HEK293 (cell line): ENCODE results near the gene AGPAT1.

Source experiments
- CTCF ChIA-PET: fragments of 350-600 bp; formaldehyde crosslinking; extraction: SDS; loops from one replicate; lab custom pipeline; 2021; ENCODE audit warnings: antibody characterized with exemption; lab: Yijun Ruan, JAX
- POLR2A ChIA-PET: fragments of 300-600 bp; formaldehyde crosslinking; extraction: SDS; loops from one replicate; lab custom pipeline; 2020; ENCODE audit warnings: antibody characterized with exemption, inconsistent platforms; lab: Yijun Ruan, JAX
- H3K27ac ChIP-seq: fragments of 200-500 bp; sonication (Bioruptor generic); 2 replicates; pipeline ENCODE4 v1.5.1; 2014; ENCODE audit warnings: low read depth, low read length, control low read depth, inconsistent platforms; ENCODE audit errors: extremely low read depth
- H3K36me3 ChIP-seq, 2 experiments: fragments of 200-500 bp in 1 of 2; sonication (Bioruptor generic) in 1 of 2; 1 replicate in 1 of 2; 2 replicates in 1 of 2; pipeline ENCODE4 v1.5.1; 2014 to 2017; ENCODE audit warnings: inconsistent platforms in 2 of 2, low read length in 2 of 2; ENCODE audit not compliant: control insufficient read depth in 2 of 2, insufficient read depth in 1 of 2
- H3K4me1 ChIP-seq: fragments of 200-500 bp; sonication (Bioruptor generic); 2 replicates; pipeline ENCODE4 v1.5.1; 2014; ENCODE audit warnings: mild to moderate bottlenecking, low read length, inconsistent platforms; ENCODE audit not compliant: control insufficient read depth, insufficient read depth
- H3K4me3 ChIP-seq: 2 replicates; pipeline ENCODE4 v1.5.1; 2011; ENCODE audit warnings: low read depth, mild to moderate bottlenecking, control low read depth, low read length, moderate library complexity
- H3K9me3 ChIP-seq: fragments of 200-500 bp; sonication (Bioruptor generic); 2 replicates; pipeline ENCODE4 v1.5.1; 2014; ENCODE audit warnings: low read depth, low read length, inconsistent platforms; ENCODE audit not compliant: control insufficient read depth, insufficient read depth
- EGR2 ChIP-seq: fragments of 450-650 bp; formaldehyde crosslinking; IDR thresholded peaks from 2 replicates; pipeline ENCODE4 v1.5.1; 2016; ENCODE audit warnings: low read depth, missing biosample characterization, missing genetic modification characterization
- GLIS1 ChIP-seq: fragments of 450-650 bp; formaldehyde crosslinking; IDR thresholded peaks from 2 replicates; pipeline ENCODE4 v1.5.1; 2016; ENCODE audit warnings: missing biosample characterization, missing genetic modification characterization
- KLF1 ChIP-seq: fragments of 450-650 bp; formaldehyde crosslinking; IDR thresholded peaks from 2 replicates; pipeline ENCODE4 v1.5.1; 2016; ENCODE audit warnings: missing biosample characterization, missing genetic modification characterization
- SCRT2 ChIP-seq: fragments of 450-650 bp; formaldehyde crosslinking; IDR thresholded peaks from 2 replicates; pipeline ENCODE4 v1.5.1; 2016; ENCODE audit warnings: missing biosample characterization, missing genetic modification characterization
- SETDB1 ChIP-seq: IDR thresholded peaks from one replicate; pipeline ENCODE4 v1.6.1; 2017; ENCODE audit warnings: mild to moderate bottlenecking, low read length, moderate library complexity, mixed read lengths; ENCODE audit not compliant: insufficient read length
- SP3 ChIP-seq: fragments of 450-650 bp; formaldehyde crosslinking; IDR thresholded peaks from 2 replicates; pipeline ENCODE4 v1.5.1; 2016; ENCODE audit warnings: missing biosample characterization, missing genetic modification characterization
- TRIM28 ChIP-seq: IDR thresholded peaks from 2 replicates; pipeline ENCODE4 v1.6.1; 2011; ENCODE audit warnings: low read length, control low read depth, borderline replicate concordance
- ZBTB8A ChIP-seq: fragments of 450-650 bp; formaldehyde crosslinking; IDR thresholded peaks from 2 replicates; pipeline ENCODE4 v1.5.1; 2016; ENCODE audit warnings: missing biosample characterization, missing genetic modification characterization
- ZFHX2 ChIP-seq: fragments of 450-650 bp; formaldehyde crosslinking; conservative IDR thresholded peaks from 2 replicates; pipeline ENCODE4 v1.5.1; 2016; ENCODE audit warnings: missing biosample characterization, missing genetic modification characterization
- ZNF114 ChIP-seq: fragments of 450-650 bp; formaldehyde crosslinking; IDR thresholded peaks from 2 replicates; pipeline ENCODE4 v1.5.0; 2017; ENCODE audit warnings: missing biosample characterization, missing genetic modification characterization
- ZNF155 ChIP-seq: fragments of 450-650 bp; formaldehyde crosslinking; IDR thresholded peaks from 2 replicates; pipeline ENCODE4 v1.5.1; 2016; ENCODE audit warnings: missing biosample characterization, missing genetic modification characterization
- ZNF157 ChIP-seq: fragments of 450-650 bp; formaldehyde crosslinking; IDR thresholded peaks from 2 replicates; pipeline ENCODE4 v1.5.1; 2016; ENCODE audit warnings: missing biosample characterization, missing genetic modification characterization
- ZNF169 ChIP-seq: fragments of 450-650 bp; formaldehyde crosslinking; IDR thresholded peaks from 2 replicates; pipeline ENCODE4 v1.5.1; 2016; ENCODE audit warnings: missing biosample characterization, missing genetic modification characterization
- ZNF239 ChIP-seq: fragments of 450-650 bp; formaldehyde crosslinking; IDR thresholded peaks from 2 replicates; pipeline ENCODE4 v1.5.1; 2016; ENCODE audit warnings: missing biosample characterization, missing genetic modification characterization
- ZNF266 ChIP-seq: fragments of 450-650 bp; formaldehyde crosslinking; IDR thresholded peaks from 2 replicates; pipeline ENCODE4 v1.5.1; 2016; ENCODE audit warnings: missing biosample characterization, missing genetic modification characterization, low read depth
- ZNF426 ChIP-seq: fragments of 450-650 bp; formaldehyde crosslinking; IDR thresholded peaks from 2 replicates; pipeline ENCODE4 v1.5.1; 2017; ENCODE audit warnings: missing biosample characterization, missing genetic modification characterization, mild to moderate bottlenecking, inconsistent platforms, moderate library complexity
- ZNF48 ChIP-seq: fragments of 450-650 bp; formaldehyde crosslinking; IDR thresholded peaks from 2 replicates; pipeline ENCODE4 v1.5.1; 2016; ENCODE audit warnings: missing biosample characterization, missing genetic modification characterization
- ZNF549 ChIP-seq: fragments of 450-650 bp; IDR thresholded peaks from 2 replicates; pipeline ENCODE4 v1.5.1; 2018; ENCODE audit warnings: missing biosample characterization, missing genetic modification characterization, mild to moderate bottlenecking, inconsistent platforms, moderate library complexity
- ZNF555 ChIP-seq: fragments of 450-650 bp; formaldehyde crosslinking; conservative IDR thresholded peaks from 2 replicates; pipeline ENCODE4 v1.5.1; 2017; ENCODE audit warnings: missing biosample characterization, mild to moderate bottlenecking, missing genetic modification characterization, inconsistent platforms
- ZNF670 ChIP-seq: fragments of 450-650 bp; formaldehyde crosslinking; IDR thresholded peaks from 2 replicates; pipeline ENCODE4 v1.5.1; 2016; ENCODE audit warnings: missing biosample characterization, missing genetic modification characterization, low read depth
- ZSCAN30 ChIP-seq: fragments of 450-650 bp; IDR thresholded peaks from 2 replicates; pipeline ENCODE4 v1.5.1; 2018; ENCODE audit warnings: missing biosample characterization, mild to moderate bottlenecking, missing genetic modification characterization, moderate library complexity
- TF ChIP-seq, protein P1 (sequence below): fragments of 450-650 bp; formaldehyde crosslinking; IDR thresholded peaks from 2 replicates; pipeline ENCODE4 v1.5.1; 2016; ENCODE audit warnings: missing biosample characterization, missing genetic modification characterization, borderline replicate concordance

The AGPAT1 gene

DNA sequence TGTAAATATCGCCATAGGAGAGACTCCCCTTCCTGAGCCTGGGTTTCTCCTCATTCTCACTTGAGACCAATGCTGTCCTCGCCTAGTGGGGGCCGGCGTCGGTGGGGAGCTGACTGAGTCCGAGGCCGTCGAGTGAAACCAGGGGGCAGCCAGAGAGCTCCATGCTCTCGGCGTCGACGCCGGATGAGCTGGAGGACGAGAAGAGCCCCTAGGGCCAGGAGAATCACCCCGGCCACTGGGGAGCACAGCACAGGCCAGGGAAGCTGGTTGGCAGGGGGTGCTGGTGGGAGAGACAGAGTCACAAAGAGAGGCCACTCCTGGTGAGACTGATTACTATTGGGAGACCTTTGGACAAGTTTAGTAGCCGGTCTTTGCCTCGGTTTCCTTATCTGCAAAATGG is 23.0 kb upstream of the AGPAT1 start:
- no peak overlapping the region for H3K27ac ChIP-seq
- no peaks in the 10 kb centered on the region for H3K9me3 ChIP-seq
- no peaks in the 10 kb centered on the region for H3K36me3 ChIP-seq
- H3K4me3 ChIP-seq: no peak overlapping the region
- POLR2A ChIA-PET: no interaction called here
- H3K4me1 ChIP-seq: peaks cover 9% of the 10 kb centered on the region
- TF ChIP-seq ZNF426 (tag by site-specific recombination) (no peak), TRIM28 (no peak), SP3 (tag by site-specific recombination) (no peak), ZNF155 (tag by site-specific recombination) (no peak), SCRT2 (tag by site-specific recombination) (no peak), ZBTB8A (no peak), ZNF549 (tag by site-specific recombination) (no peak), ZNF169 (no peak), GLIS1 (no peak), KLF1 (tag by site-specific recombination) (no peak), ZNF555 (tag by site-specific recombination) (no peak), ZNF670 (tag by site-specific recombination) (no peak), ZNF48 (no peak), SETDB1 (no peak), ZNF266 (tag by site-specific recombination) (no peak), ZSCAN30 (tag by site-specific recombination) (no peak), ZNF157 (no peak), ZFHX2 (tag by site-specific recombination) (no peak), EGR2 (tag by site-specific recombination) (no peak)
- TF ChIP-seq, protein P1, sequence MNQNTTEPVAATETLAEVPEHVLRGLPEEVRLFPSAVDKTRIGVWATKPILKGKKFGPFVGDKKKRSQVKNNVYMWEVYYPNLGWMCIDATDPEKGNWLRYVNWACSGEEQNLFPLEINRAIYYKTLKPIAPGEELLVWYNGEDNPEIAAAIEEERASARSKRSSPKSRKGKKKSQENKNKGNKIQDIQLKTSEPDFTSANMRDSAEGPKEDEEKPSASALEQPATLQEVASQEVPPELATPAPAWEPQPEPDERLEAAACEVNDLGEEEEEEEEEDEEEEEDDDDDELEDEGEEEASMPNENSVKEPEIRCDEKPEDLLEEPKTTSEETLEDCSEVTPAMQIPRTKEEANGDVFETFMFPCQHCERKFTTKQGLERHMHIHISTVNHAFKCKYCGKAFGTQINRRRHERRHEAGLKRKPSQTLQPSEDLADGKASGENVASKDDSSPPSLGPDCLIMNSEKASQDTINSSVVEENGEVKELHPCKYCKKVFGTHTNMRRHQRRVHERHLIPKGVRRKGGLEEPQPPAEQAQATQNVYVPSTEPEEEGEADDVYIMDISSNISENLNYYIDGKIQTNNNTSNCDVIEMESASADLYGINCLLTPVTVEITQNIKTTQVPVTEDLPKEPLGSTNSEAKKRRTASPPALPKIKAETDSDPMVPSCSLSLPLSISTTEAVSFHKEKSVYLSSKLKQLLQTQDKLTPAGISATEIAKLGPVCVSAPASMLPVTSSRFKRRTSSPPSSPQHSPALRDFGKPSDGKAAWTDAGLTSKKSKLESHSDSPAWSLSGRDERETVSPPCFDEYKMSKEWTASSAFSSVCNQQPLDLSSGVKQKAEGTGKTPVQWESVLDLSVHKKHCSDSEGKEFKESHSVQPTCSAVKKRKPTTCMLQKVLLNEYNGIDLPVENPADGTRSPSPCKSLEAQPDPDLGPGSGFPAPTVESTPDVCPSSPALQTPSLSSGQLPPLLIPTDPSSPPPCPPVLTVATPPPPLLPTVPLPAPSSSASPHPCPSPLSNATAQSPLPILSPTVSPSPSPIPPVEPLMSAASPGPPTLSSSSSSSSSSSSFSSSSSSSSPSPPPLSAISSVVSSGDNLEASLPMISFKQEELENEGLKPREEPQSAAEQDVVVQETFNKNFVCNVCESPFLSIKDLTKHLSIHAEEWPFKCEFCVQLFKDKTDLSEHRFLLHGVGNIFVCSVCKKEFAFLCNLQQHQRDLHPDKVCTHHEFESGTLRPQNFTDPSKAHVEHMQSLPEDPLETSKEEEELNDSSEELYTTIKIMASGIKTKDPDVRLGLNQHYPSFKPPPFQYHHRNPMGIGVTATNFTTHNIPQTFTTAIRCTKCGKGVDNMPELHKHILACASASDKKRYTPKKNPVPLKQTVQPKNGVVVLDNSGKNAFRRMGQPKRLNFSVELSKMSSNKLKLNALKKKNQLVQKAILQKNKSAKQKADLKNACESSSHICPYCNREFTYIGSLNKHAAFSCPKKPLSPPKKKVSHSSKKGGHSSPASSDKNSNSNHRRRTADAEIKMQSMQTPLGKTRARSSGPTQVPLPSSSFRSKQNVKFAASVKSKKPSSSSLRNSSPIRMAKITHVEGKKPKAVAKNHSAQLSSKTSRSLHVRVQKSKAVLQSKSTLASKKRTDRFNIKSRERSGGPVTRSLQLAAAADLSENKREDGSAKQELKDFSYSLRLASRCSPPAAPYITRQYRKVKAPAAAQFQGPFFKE (tag by site-specific recombination): no peak
- CTCF ChIA-PET: interaction anchor here (0.5 kb wide), 1 partner anchor 669 kb away, joined by 4 read pairs; no protein-coding TSS in a partner anchor

DNA sequence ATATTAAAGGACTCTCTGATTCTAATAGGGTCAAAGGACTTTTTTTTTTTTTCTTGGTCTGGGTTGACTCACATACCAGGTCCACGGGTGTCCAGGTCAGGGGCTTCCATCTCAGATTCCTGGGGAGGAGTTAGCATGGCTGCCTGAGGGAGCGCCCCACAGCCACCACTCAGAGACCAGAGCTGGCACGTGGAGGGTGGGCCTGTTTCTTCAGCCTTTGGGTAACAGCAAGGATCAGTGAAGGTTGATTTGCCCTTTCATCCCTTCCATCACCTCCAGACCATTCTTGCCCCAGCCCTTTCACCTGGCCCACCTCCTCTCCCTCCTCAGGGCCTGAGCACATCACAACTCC is 22.4 kb upstream of the AGPAT1 start:
- Histone ChIP-seq H3K27ac (no peak overlapping the region), H3K36me3 (no peaks in the 10 kb centered on the region), H3K4me3 (no peak overlapping the region), H3K4me1 (peaks cover 5% of the 10 kb centered on the region), H3K9me3 (no peaks in the 10 kb centered on the region)
- ChIA-PET POLR2A (interaction anchor here (1.5 kb wide), 2 partner anchors 68 to 774 kb away, joined by 4 to 5 read pairs; partner anchors contain the start of gene FKBPL), CTCF (interaction anchor here (0.6 kb wide), 1 partner anchor 48 kb away, joined by 5 read pairs; no protein-coding TSS in a partner anchor)
- TF ChIP-seq ZNF114 (tag by site-specific recombination) (no peak), ZNF239 (no peak)
